Left cardiac atrium (tissue), 4 donors: ENCODE data around the gene DHRS3. TPM values are rescaled to one million over a fixed set of nuclear protein-coding genes. Genes with fewer than 3 reads are reported as not detected.

Experiments used
- ATAC-seq, 2 donors: fragments of 200-7000 bp; cut with Tn5 transposase; one replicate each; pipeline ENCODE4 v1.9.1; 2020; ENCODE audit warnings: mild to moderate bottlenecking in 2 of 2, moderate library complexity in 2 of 2
- DNase-seq: peaks from one replicate; pipeline ENCODE4 v3.0.0-alpha.2; 2020
- intact Hi-C, 2 donors: fragments of 100-400 bp; cut with DNase I; formaldehyde crosslinking; loops; one replicate each; pipeline versions ENCODE4 v1.14.1 to v1.15.1; 2022 to 2023
- total RNA-seq, 2 donors: library from RNA; stranded (reverse); fragmentation: NEBNext Ultra II Directional; extraction: Animal tissue kit (Norgen Biotek cat#: 25700); gene quantifications; one replicate each; pipeline ENCODE4 v1.2.1, GENCODE V29; 2021
- donor health status: DM: no; HTN: yes; CAD: no.
- donor health status: DM: no; HTN: yes; CAD: no; lungs with severe emphysema.
- donor health status: DM: yes; HTN: yes; CAD: no.
- donor health status: Dilated cardiomyopathy.

DHRS3 gene
- total RNA-seq, 2 donors from 2014 or later: 74.3 to 106 TPM

- intact Hi-C loops: loop anchor here in 1 of 2 donors (10.0 kb wide), 2 partner anchors 75 to 145 kb away; no protein-coding TSS in a partner anchor
- peak; percentile 73 for DNase-seq
- peak; percentile 29 to 57 for ATAC-seq
Observed at GRCh38 chr1:12549460-12550349, 68.3 kb downstream of the DHRS3 start.

- DNase-seq (peak; percentile 71), ATAC-seq (peak in 1 of 2 donors; percentile 42)
- intact Hi-C loops: loop anchor here in 1 of 2 donors (10.0 kb wide), 1 partner anchor 144 kb away; no protein-coding TSS in a partner anchor
Observed at GRCh38 chr1:12548973-12549459, 69.0 kb downstream of the DHRS3 start.

- DNase-seq (no peak), ATAC-seq (no peak)
- intact Hi-C loops: loop anchor here in 1 of 2 donors (10.0 kb wide), 1 partner anchor 144 kb away; no protein-coding TSS in a partner anchor
Observed at GRCh38 chr1:12548279-12548972, 69.6 kb downstream of the DHRS3 start.

- DNase-seq (no peak), ATAC-seq (no peak)
Observed at GRCh38 chr1:12547586-12548225, 70.3 kb downstream of the DHRS3 start.

GRCh38 chr1:12546771-12547585, 71.0 kb downstream of the DHRS3 start:
- ATAC-seq (peak; percentile 51 to 52), DNase-seq (peak; percentile 87)
- intact Hi-C loops: loop anchor here in 1 of 2 donors (10.0 kb wide), 1 partner anchor 142 kb away; no protein-coding TSS in a partner anchor

More at GRCh38 chr1:12547586-12548225, 70.3 kb downstream of the DHRS3 start:
- intact Hi-C loops: loop anchor here in 1 of 2 donors (10.0 kb wide), 1 partner anchor 143 kb away; no protein-coding TSS in a partner anchor

GRCh38 chr1:12544992-12545391, 73.0 kb downstream of the DHRS3 start:
- DNase-seq: no peak
- intact Hi-C loops: loop anchor here in 1 of 2 donors (10.0 kb wide), 1 partner anchor 140 kb away; no protein-coding TSS in a partner anchor
- ATAC-seq: no peak

- intact Hi-C loops: loop anchor here in 1 of 2 donors (10.0 kb wide), 1 partner anchor 140 kb away; no protein-coding TSS in a partner anchor
- ATAC-seq: no peak
- DNase-seq: no peak
Observed at GRCh38 chr1:12544357-12544756, 73.7 kb downstream of the DHRS3 start.

GRCh38 chr1:12543740-12544154, 74.3 kb downstream of the DHRS3 start:
- intact Hi-C loops: loop anchor here in 1 of 2 donors (10.0 kb wide), 1 partner anchor 139 kb away; no protein-coding TSS in a partner anchor
- no peak for DNase-seq
- no peak for ATAC-seq

- DNase-seq (no peak), ATAC-seq (no peak)
- intact Hi-C loops: loop anchor here in 1 of 2 donors (10.0 kb wide), 1 partner anchor 138 kb away; no protein-coding TSS in a partner anchor
Observed at GRCh38 chr1:12542616-12543592, 75.1 kb downstream of the DHRS3 start.

- DNase-seq (no peak), ATAC-seq (no peak)
- intact Hi-C loops: loop anchor here in 1 of 2 donors (10.0 kb wide), 1 partner anchor 137 kb away; no protein-coding TSS in a partner anchor
Observed at GRCh38 chr1:12542138-12542465, 75.9 kb downstream of the DHRS3 start.

GRCh38 chr1:12541274-12542137, 76.5 kb downstream of the DHRS3 start:
- DNase-seq (peak; percentile 73), ATAC-seq (peak; percentile 57 to 65)
- intact Hi-C loops: loop anchor here in 1 of 2 donors (10.0 kb wide), 1 partner anchor 137 kb away; no protein-coding TSS in a partner anchor

GRCh38 chr1:12540580-12541273, 77.3 kb downstream of the DHRS3 start:
- intact Hi-C loops: loop anchor here in 1 of 2 donors (10.0 kb wide), 1 partner anchor 136 kb away; no protein-coding TSS in a partner anchor
- no peak for DNase-seq
- ATAC-seq: no peak

- intact Hi-C loops: loop anchor here in 1 of 2 donors (10.0 kb wide), 1 partner anchor 135 kb away; no protein-coding TSS in a partner anchor
- DNase-seq (peak; percentile 86), ATAC-seq (peak; percentile 84 to 88)
Observed at GRCh38 chr1:12539705-12540579, 78.1 kb downstream of the DHRS3 start.

- DNase-seq (no peak), ATAC-seq (no peak)
- intact Hi-C loops: no loop called here
Observed at GRCh38 chr1:12539320-12539704, 78.7 kb downstream of the DHRS3 start.
